GM23338 (cell line): ENCODE results near the gene GNAS. TPM values are rescaled to one million over a fixed set of nuclear protein-coding genes. Genes with fewer than 3 reads are reported as not detected.

Source experiments
- ATAC-seq: fragments of 200-7000 bp; cut with Tn5 transposase; 3 replicates; pipeline ENCODE4 v1.9.1; 2020
- DNase-seq: peaks from one replicate; pipeline ENCODE4 v3.0.0-alpha.2; 2015; ENCODE audit warnings: low spot score
- H2AFZ ChIP-seq: fragments of 200-600 bp; sonication (generic); 2 replicates; pipeline ENCODE4 v1.8.0; 2016; ENCODE audit warnings: antibody characterized with exemption, mild to moderate bottlenecking, moderate library complexity
- H3F3A ChIP-seq: fragments of 200-600 bp; sonication (generic); replicated peaks from 2 replicates; pipeline ENCODE4 v1.8.0; 2017; ENCODE audit warnings: antibody characterized with exemption, mixed run types, low read depth
- H3K27ac ChIP-seq: fragments of 200-600 bp; sonication (generic); 2 replicates; pipeline ENCODE4 v1.6.1; 2016; ENCODE audit warnings: low read depth
- H3K27me3 ChIP-seq: fragments of 200-600 bp; sonication (generic); 2 replicates; pipeline ENCODE4 v1.8.0; 2016; ENCODE audit warnings: mild to moderate bottlenecking, mixed run types, moderate library complexity; ENCODE audit not compliant: insufficient read depth
- H3K36me3 ChIP-seq: fragments of 200-600 bp; sonication (generic); 2 replicates; pipeline ENCODE4 v1.8.0; 2016; ENCODE audit warnings: mild to moderate bottlenecking; ENCODE audit not compliant: insufficient read depth
- H3K4me1 ChIP-seq: fragments of 200-600 bp; sonication (generic); 2 replicates; pipeline ENCODE4 v1.8.0; 2016; ENCODE audit warnings: mild to moderate bottlenecking, moderate library complexity; ENCODE audit not compliant: insufficient read depth
- H3K4me2 ChIP-seq: fragments of 200-600 bp; sonication (generic); 2 replicates; pipeline ENCODE4 v1.7.1; 2017; ENCODE audit warnings: mixed run types
- H3K4me3 ChIP-seq: fragments of 200-600 bp; sonication (generic); 2 replicates; pipeline ENCODE4 v1.6.1; 2016; ENCODE audit warnings: mixed run types
- H3K79me2 ChIP-seq: fragments of 200-600 bp; sonication (generic); replicated peaks from 2 replicates; pipeline ENCODE4 v1.8.0; 2017; ENCODE audit warnings: mild to moderate bottlenecking; ENCODE audit not compliant: insufficient read depth
- H3K9me2 ChIP-seq: fragments of 200-600 bp; sonication (generic); 2 replicates; pipeline ENCODE4 v1.8.0; 2017; ENCODE audit not compliant: insufficient read depth
- H4K20me1 ChIP-seq: fragments of 200-600 bp; sonication (generic); replicated peaks from 2 replicates; pipeline ENCODE4 v1.8.0; 2017; ENCODE audit warnings: mild to moderate bottlenecking; ENCODE audit not compliant: insufficient read depth
- H3K27ac Mint-ChIP-seq: 2 replicates; pipeline ENCODE4 v1.8.0; 2020; ENCODE audit warnings: inconsistent platforms, mild to moderate bottlenecking, moderate library complexity, mixed read lengths
- H3K27me3 Mint-ChIP-seq: 3 replicates; pipeline ENCODE4 v1.8.0; 2022; ENCODE audit warnings: low read depth, mild to moderate bottlenecking, moderate library complexity, mixed read lengths, inconsistent platforms; ENCODE audit not compliant: insufficient read depth, poor library complexity
- H3K36me3 Mint-ChIP-seq: 3 replicates; pipeline ENCODE4 v1.8.0; 2021; ENCODE audit warnings: low read depth, mild to moderate bottlenecking, inconsistent platforms, moderate library complexity, mixed read lengths
- H3K4me1 Mint-ChIP-seq: 3 replicates; pipeline ENCODE4 v1.8.0; 2020; ENCODE audit warnings: mild to moderate bottlenecking, inconsistent platforms, mixed read lengths
- H3K4me3 Mint-ChIP-seq: 3 replicates; pipeline ENCODE4 v1.8.0; 2021; ENCODE audit warnings: moderate library complexity, mild to moderate bottlenecking, inconsistent platforms, mixed read lengths
- H3K9me3 Mint-ChIP-seq: 3 replicates; pipeline ENCODE4 v1.8.0; 2020; ENCODE audit warnings: moderate library complexity, mild to moderate bottlenecking, inconsistent platforms, mixed read lengths
- CREB1 ChIP-seq: fragments of 250-450 bp; sonication (Bioruptor Pico); IDR thresholded peaks from 2 replicates; pipeline ENCODE4 v1.5.0; 2020; ENCODE audit warnings: low read depth, mild to moderate bottlenecking, moderate library complexity
- EZH2 ChIP-seq: fragments of 200-600 bp; sonication (generic); IDR thresholded peaks from one replicate; pipeline ENCODE4 v1.8.0; 2017; ENCODE audit warnings: antibody characterized with exemption, mild to moderate bottlenecking, low read depth; ENCODE audit not compliant: unreplicated experiment
- EZH2phosphoT487 ChIP-seq: fragments of 200-600 bp; sonication (generic); IDR thresholded peaks from one replicate; pipeline ENCODE4 v1.8.1; 2018; ENCODE audit warnings: antibody characterized with exemption; ENCODE audit not compliant: unreplicated experiment
- JUNB ChIP-seq: IDR thresholded peaks from one replicate; pipeline ENCODE4 v1.6.1; 2016; ENCODE audit warnings: antibody characterized with exemption; ENCODE audit not compliant: unreplicated experiment
- NANOG ChIP-seq: IDR thresholded peaks from 2 replicates; pipeline ENCODE4 v1.6.1; 2016; ENCODE audit warnings: antibody characterized with exemption, borderline replicate concordance
- POLR2AphosphoS5 ChIP-seq: IDR thresholded peaks from 2 replicates; pipeline ENCODE4 v1.6.1; 2016; ENCODE audit warnings: antibody characterized with exemption, low read depth
- ZNF331 ChIP-seq: fragments of 250-450 bp; sonication (Bioruptor Pico); IDR thresholded peaks from 2 replicates; pipeline ENCODE4 v1.5.0; 2020; ENCODE audit warnings: low read depth, mild to moderate bottlenecking, moderate library complexity
- polyA plus RNA-seq: library from polyadenylated mRNA; unstranded; fragments of >200 nt; fragmentation: Nextera tagmentation; extraction: Ambion mirVana; gene quantifications from 2 replicates; pipeline ENCODE4 v1.2.1, GENCODE V29; 2016
- total RNA-seq: library from RNA; depleted of rRNA; stranded (reverse); fragments of >200 nt; shearing (Covaris generic); gene quantifications from 2 replicates; pipeline ENCODE4 v1.2.3, GENCODE V29; 2014
- TF ChIP-seq, protein P1 (sequence below): fragments of 250-450 bp; sonication (Bioruptor Pico); IDR thresholded peaks from 2 replicates; pipeline ENCODE4 v1.5.0; 2020; ENCODE audit warnings: mild to moderate bottlenecking, moderate library complexity
- TF ChIP-seq, protein P2 (sequence below), 2 experiments: fragments of 200-600 bp in 1 of 2; sonication (generic) in 1 of 2; conservative IDR thresholded peaks; 2 replicates each; pipeline versions ENCODE4 v1.5.1 to v1.6.1; 2016 to 2017; ENCODE audit warnings: antibody characterized with exemption in 2 of 2, low read depth in 2 of 2, mild to moderate bottlenecking in 2 of 2, moderate library complexity in 1 of 2
- TF ChIP-seq, protein P3 (sequence below): IDR thresholded peaks from 2 replicates; pipeline ENCODE4 v1.6.1; 2016; ENCODE audit warnings: antibody characterized with exemption
- TF ChIP-seq, protein P4 (sequence below): IDR thresholded peaks from one replicate; pipeline ENCODE4 v1.6.1; 2018; ENCODE audit warnings: antibody characterized with exemption; ENCODE audit not compliant: unreplicated experiment

GNAS gene
- total and polyA plus RNA-seq, 2 experiments from 2014 or later: 917 to 1,042 TPM

DNA sequence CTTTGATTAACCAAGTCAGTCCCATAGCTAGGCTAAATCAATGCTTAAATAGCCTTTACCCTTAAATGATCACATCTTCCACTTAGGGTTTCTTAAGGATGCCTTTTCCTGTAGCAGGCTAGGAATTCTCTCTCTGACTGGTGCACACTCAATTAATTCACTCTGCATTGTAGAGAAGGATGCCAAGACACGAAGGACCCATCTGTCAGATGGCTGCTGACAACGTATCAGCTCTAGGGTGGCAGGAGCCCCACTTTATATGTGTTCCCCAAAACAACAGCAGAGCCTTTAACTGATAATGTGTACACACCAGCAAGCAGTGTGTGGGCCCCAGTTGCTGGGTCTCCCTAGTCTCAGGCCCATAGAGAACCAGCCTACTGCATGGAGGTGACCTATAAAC, 13.3 kb downstream of the GNAS start (continued):
- TF ChIP-seq, protein P1, sequence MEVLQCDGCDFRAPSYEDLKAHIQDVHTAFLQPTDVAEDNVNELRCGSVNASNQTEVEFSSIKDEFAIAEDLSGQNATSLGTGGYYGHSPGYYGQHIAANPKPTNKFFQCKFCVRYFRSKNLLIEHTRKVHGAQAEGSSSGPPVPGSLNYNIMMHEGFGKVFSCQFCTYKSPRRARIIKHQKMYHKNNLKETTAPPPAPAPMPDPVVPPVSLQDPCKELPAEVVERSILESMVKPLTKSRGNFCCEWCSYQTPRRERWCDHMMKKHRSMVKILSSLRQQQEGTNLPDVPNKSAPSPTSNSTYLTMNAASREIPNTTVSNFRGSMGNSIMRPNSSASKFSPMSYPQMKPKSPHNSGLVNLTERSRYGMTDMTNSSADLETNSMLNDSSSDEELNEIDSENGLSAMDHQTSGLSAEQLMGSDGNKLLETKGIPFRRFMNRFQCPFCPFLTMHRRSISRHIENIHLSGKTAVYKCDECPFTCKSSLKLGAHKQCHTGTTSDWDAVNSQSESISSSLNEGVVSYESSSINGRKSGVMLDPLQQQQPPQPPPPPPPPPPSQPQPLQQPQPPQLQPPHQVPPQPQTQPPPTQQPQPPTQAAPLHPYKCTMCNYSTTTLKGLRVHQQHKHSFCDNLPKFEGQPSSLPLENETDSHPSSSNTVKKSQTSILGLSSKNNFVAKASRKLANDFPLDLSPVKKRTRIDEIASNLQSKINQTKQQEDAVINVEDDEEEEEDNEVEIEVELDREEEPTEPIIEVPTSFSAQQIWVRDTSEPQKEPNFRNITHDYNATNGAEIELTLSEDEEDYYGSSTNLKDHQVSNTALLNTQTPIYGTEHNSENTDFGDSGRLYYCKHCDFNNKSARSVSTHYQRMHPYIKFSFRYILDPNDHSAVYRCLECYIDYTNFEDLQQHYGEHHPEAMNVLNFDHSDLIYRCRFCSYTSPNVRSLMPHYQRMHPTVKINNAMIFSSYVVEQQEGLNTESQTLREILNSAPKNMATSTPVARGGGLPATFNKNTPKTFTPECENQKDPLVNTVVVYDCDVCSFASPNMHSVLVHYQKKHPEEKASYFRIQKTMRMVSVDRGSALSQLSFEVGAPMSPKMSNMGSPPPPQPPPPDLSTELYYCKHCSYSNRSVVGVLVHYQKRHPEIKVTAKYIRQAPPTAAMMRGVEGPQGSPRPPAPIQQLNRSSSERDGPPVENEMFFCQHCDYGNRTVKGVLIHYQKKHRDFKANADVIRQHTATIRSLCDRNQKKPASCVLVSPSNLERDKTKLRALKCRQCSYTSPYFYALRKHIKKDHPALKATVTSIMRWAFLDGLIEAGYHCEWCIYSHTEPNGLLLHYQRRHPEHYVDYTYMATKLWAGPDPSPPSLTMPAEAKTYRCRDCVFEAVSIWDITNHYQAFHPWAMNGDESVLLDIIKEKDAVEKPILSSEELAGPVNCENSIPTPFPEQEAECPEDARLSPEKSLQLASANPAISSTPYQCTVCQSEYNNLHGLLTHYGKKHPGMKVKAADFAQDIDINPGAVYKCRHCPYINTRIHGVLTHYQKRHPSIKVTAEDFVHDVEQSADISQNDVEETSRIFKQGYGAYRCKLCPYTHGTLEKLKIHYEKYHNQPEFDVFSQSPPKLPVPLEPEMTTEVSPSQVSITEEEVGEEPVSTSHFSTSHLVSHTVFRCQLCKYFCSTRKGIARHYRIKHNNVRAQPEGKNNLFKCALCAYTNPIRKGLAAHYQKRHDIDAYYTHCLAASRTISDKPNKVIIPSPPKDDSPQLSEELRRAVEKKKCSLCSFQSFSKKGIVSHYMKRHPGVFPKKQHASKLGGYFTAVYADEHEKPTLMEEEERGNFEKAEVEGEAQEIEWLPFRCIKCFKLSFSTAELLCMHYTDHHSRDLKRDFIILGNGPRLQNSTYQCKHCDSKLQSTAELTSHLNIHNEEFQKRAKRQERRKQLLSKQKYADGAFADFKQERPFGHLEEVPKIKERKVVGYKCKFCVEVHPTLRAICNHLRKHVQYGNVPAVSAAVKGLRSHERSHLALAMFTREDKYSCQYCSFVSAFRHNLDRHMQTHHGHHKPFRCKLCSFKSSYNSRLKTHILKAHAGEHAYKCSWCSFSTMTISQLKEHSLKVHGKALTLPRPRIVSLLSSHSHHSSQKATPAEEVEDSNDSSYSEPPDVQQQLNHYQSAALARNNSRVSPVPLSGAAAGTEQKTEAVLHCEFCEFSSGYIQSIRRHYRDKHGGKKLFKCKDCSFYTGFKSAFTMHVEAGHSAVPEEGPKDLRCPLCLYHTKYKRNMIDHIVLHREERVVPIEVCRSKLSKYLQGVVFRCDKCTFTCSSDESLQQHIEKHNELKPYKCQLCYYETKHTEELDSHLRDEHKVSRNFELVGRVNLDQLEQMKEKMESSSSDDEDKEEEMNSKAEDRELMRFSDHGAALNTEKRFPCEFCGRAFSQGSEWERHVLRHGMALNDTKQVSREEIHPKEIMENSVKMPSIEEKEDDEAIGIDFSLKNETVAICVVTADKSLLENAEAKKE: no peak
- TF ChIP-seq CREB1: no peak

DNA sequence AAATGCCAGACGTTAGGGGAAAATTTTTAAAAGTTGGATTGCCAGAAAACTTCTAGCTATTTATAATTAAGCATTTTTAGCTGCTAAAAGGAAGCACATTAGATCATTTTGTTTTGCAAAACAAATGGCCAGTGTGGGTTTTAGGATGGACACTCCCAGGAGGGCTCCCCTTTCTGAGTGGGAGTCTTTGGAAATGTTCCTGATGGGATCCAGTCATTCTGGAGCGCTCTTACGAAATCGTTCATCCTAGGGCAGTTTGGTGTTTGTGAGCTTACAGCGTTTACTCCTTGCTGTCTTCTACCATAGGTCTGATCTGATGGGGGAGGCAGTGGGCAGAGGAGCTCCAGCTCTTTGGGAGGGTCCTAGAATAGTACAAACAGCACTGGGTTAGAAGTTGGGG, 14.7 kb downstream of the GNAS start:
- no peak overlapping the region for H3K4me3 Mint-ChIP-seq
- Histone ChIP-seq H3F3A (no peaks in the 10 kb centered on the region; the same call in 1 of the 2 replicates), H3K9me2 (no peaks in the 10 kb centered on the region)
- TF ChIP-seq, protein P2, sequence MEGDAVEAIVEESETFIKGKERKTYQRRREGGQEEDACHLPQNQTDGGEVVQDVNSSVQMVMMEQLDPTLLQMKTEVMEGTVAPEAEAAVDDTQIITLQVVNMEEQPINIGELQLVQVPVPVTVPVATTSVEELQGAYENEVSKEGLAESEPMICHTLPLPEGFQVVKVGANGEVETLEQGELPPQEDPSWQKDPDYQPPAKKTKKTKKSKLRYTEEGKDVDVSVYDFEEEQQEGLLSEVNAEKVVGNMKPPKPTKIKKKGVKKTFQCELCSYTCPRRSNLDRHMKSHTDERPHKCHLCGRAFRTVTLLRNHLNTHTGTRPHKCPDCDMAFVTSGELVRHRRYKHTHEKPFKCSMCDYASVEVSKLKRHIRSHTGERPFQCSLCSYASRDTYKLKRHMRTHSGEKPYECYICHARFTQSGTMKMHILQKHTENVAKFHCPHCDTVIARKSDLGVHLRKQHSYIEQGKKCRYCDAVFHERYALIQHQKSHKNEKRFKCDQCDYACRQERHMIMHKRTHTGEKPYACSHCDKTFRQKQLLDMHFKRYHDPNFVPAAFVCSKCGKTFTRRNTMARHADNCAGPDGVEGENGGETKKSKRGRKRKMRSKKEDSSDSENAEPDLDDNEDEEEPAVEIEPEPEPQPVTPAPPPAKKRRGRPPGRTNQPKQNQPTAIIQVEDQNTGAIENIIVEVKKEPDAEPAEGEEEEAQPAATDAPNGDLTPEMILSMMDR (conservative IDR thresholded peaks at IDR 0.05; ENCODE audit: low read depth in 2 of 2): no peak
- TF ChIP-seq NANOG: no peak
- no peak for TF ChIP-seq ZNF331 (CRISPR knock-in tag)
- no peak for TF ChIP-seq JUNB
- TF ChIP-seq, protein P3, sequence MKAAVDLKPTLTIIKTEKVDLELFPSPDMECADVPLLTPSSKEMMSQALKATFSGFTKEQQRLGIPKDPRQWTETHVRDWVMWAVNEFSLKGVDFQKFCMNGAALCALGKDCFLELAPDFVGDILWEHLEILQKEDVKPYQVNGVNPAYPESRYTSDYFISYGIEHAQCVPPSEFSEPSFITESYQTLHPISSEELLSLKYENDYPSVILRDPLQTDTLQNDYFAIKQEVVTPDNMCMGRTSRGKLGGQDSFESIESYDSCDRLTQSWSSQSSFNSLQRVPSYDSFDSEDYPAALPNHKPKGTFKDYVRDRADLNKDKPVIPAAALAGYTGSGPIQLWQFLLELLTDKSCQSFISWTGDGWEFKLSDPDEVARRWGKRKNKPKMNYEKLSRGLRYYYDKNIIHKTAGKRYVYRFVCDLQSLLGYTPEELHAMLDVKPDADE: no peak
- no peak for TF ChIP-seq CREB1
- TF ChIP-seq, protein P4, sequence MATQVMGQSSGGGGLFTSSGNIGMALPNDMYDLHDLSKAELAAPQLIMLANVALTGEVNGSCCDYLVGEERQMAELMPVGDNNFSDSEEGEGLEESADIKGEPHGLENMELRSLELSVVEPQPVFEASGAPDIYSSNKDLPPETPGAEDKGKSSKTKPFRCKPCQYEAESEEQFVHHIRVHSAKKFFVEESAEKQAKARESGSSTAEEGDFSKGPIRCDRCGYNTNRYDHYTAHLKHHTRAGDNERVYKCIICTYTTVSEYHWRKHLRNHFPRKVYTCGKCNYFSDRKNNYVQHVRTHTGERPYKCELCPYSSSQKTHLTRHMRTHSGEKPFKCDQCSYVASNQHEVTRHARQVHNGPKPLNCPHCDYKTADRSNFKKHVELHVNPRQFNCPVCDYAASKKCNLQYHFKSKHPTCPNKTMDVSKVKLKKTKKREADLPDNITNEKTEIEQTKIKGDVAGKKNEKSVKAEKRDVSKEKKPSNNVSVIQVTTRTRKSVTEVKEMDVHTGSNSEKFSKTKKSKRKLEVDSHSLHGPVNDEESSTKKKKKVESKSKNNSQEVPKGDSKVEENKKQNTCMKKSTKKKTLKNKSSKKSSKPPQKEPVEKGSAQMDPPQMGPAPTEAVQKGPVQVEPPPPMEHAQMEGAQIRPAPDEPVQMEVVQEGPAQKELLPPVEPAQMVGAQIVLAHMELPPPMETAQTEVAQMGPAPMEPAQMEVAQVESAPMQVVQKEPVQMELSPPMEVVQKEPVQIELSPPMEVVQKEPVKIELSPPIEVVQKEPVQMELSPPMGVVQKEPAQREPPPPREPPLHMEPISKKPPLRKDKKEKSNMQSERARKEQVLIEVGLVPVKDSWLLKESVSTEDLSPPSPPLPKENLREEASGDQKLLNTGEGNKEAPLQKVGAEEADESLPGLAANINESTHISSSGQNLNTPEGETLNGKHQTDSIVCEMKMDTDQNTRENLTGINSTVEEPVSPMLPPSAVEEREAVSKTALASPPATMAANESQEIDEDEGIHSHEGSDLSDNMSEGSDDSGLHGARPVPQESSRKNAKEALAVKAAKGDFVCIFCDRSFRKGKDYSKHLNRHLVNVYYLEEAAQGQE: no peak
- TF ChIP-seq EZH2phosphoT487: no peak
- TF ChIP-seq EZH2: no peak
- no peak for TF ChIP-seq POLR2AphosphoS5

More for the DNA sequence above, 14.7 kb downstream of the GNAS start:
- Mint-ChIP-seq H3K9me3 (no peaks in the 10 kb centered on the region), H3K27me3 (peaks cover 4% of the 10 kb centered on the region), H3K36me3 (peaks cover 28% of the 10 kb centered on the region), H3K4me1 (peaks cover 7% of the 10 kb centered on the region), H3K27ac (no peak overlapping the region)
- Histone ChIP-seq H3K79me2 (no peaks in the 10 kb centered on the region; the same call in 1 of the 2 replicates), H3K36me3 (no peaks in the 10 kb centered on the region), H3K4me1 (peaks cover 9% of the 10 kb centered on the region), H3K27me3 (no peaks in the 10 kb centered on the region), H3K27ac (no peak overlapping the region), H3K4me3 (no peak overlapping the region), H2AFZ (no peak overlapping the region), H4K20me1 (no peaks in the 10 kb centered on the region; the same call in 1 of the 2 replicates), H3K4me2 (no peak overlapping the region)
- ATAC-seq: no peak
- DNase-seq: no peak
